ENCODE results near the gene JTB. TPM values are rescaled to one million over a fixed set of nuclear protein-coding genes. Genes with fewer than 3 reads are reported as not detected.

JTB gene
- total RNA-seq, 2 donors from 2014 or later, result 168 to 248 TPM

DNA sequence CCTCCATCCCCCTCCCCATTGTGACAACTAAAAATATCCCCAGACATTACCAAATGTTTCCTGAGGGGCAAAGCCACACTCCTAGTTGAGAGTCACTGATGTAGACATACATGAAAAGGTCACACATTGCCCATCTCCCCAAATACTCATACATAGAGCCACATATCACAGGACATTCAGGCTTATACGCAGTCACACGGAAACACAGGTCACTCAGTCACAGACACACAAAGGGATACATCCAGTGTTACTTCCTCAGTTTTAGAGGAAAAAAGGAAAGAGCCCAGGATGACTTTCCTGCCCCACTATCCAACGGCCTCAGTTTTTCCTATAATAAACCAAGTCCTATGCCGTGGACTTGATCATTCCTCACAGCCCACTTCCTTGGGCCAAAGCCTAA is 16.1 kb downstream of the JTB start:
- peak overlapping the region in 1 of 2 donors; percentile 81 for H3K4me3 ChIP-seq

GRCh38 chr1:153960206-153960605 is 17.3 kb downstream of the JTB start:
- Histone ChIP-seq H3K4me1 (peaks cover 0 to 80% of the 10 kb centered on the region in 2 donors), H3K27me3 (no peaks in the 10 kb centered on the region), H3K27ac (peak overlapping the region; percentile 94 to 97), H3K36me3 (peaks cover 16% of the 10 kb centered on the region), H3K4me3 (no peak overlapping the region), H3K9me3 (no peaks in the 10 kb centered on the region)
- DNase-seq (ENCODE audit: low spot score), result no peak
- TF ChIP-seq, protein P1, sequence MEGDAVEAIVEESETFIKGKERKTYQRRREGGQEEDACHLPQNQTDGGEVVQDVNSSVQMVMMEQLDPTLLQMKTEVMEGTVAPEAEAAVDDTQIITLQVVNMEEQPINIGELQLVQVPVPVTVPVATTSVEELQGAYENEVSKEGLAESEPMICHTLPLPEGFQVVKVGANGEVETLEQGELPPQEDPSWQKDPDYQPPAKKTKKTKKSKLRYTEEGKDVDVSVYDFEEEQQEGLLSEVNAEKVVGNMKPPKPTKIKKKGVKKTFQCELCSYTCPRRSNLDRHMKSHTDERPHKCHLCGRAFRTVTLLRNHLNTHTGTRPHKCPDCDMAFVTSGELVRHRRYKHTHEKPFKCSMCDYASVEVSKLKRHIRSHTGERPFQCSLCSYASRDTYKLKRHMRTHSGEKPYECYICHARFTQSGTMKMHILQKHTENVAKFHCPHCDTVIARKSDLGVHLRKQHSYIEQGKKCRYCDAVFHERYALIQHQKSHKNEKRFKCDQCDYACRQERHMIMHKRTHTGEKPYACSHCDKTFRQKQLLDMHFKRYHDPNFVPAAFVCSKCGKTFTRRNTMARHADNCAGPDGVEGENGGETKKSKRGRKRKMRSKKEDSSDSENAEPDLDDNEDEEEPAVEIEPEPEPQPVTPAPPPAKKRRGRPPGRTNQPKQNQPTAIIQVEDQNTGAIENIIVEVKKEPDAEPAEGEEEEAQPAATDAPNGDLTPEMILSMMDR (IDR thresholded peaks at IDR 0.05), result no peak

More for the DNA sequence above, 16.1 kb downstream of the JTB start:
- no peaks in the 10 kb centered on the region for H3K27me3 ChIP-seq
- H3K36me3 ChIP-seq, result peaks cover 16% of the 10 kb centered on the region
- H3K9me3 ChIP-seq, result no peaks in the 10 kb centered on the region
- TF ChIP-seq, protein P1 (IDR thresholded peaks at IDR 0.05), result no peak
- no peak for DNase-seq (ENCODE audit: low spot score)
- peaks cover 0 to 77% of the 10 kb centered on the region in 2 donors for H3K4me1 ChIP-seq
- H3K27ac ChIP-seq, result peak overlapping the region; percentile 97 to 98

DNA sequence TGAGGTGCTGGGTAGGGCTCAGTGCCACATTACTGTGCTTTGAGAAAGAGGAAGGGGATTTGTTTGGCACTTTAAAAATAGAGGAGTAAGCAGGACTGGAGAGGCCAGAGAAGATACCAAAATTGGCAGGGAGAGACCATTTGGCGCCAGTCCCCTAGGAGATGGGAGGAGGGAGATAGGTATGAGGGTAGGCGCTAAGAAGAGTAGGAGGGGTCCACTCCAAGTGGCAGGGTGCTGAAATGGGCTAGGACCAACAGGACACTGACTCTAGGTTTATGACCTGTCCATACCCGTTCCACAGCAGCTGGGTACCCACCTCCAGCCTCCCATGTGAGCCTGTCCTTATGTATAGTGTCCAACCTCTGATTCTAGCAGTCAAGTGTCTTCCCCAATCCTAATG is 18.0 kb downstream of the JTB start:
- peak overlapping the region; percentile 94 to 97 for H3K27ac ChIP-seq
- no peak overlapping the region for H3K4me3 ChIP-seq
- no peak for DNase-seq (ENCODE audit: low spot score)
- TF ChIP-seq, protein P1 (IDR thresholded peaks at IDR 0.05), result no peak
- H3K27me3 ChIP-seq, result no peaks in the 10 kb centered on the region
- H3K36me3 ChIP-seq, result peaks cover 21% of the 10 kb centered on the region
- no peaks in the 10 kb centered on the region for H3K9me3 ChIP-seq
- peaks cover 0 to 76% of the 10 kb centered on the region in 2 donors for H3K4me1 ChIP-seq

GRCh38 chr1:153958961-153959260 is 18.6 kb downstream of the JTB start:
- peak overlapping the region in 1 of 2 donors; percentile 88 for H3K4me3 ChIP-seq
- H3K27me3 ChIP-seq, result no peaks in the 10 kb centered on the region
- no peaks in the 10 kb centered on the region for H3K9me3 ChIP-seq
- peaks cover 0 to 71% of the 10 kb centered on the region in 2 donors for H3K4me1 ChIP-seq
- DNase-seq (ENCODE audit: low spot score), result no peak
- peaks cover 26% of the 10 kb centered on the region for H3K36me3 ChIP-seq
- peak overlapping the region; percentile 94 to 97 for H3K27ac ChIP-seq
- TF ChIP-seq, protein P1 (IDR thresholded peaks at IDR 0.05), result no peak

DNA sequence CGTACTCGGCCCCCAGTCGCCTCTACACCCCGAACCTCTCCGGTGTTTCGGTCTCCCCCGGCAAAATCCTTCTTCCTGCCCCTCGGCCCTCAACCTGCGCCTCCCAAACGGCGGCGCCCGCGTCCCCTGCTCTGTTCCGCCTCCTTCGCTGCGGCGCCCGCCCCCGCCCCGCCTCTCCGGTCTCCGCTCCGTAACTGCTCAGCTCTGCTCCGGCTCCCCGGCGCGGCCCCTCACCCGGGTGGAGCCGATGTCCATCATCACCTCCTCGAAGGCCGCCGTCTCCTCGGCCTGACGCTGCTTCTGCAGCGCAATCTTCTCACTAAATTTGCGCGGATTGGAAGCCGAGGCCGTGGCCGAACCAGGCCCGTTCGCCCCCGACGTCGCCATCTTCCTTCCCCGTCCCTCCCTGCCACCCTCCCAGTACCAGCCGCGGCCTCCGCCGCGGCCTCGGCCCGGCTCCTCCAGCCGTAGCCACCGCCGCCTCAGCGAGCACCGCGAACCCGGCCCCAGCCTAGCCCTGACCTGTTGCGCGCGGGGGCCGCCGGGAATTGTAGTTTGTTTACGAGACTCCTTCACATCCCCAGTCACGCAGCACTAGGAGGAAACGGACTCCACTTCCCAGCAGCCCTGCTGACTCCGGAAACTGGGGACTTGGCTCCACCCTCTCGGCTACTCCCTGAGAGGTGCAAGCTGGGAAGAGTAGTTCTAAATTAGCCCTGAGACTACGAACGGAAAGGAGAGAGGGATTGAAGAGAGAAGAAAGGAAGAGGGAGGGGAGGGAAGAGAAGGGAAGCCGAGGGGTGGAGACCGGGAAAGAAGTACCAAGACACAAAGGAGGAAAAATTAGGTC is 19.1 kb downstream of the JTB start, which contains the start of gene CRTC2:
Gene CRTC2 (minus strand): TSS at position 502 of the 850 bp plus-strand sequence. CDS start 115 bp downstream, at position 387.
- H3K27ac ChIP-seq, result peak within 1 kb of the TSS; percentile 94 to 97
- H3K4me3 ChIP-seq, result peak within 1 kb of the TSS; percentile 79 to 88
- H3K9me3 ChIP-seq, result no peaks in the 10 kb centered on the region
- H3K36me3 ChIP-seq, result peaks cover 32% of the 10 kb centered on the region
- peaks cover 0 to 69% of the 10 kb centered on the region in 2 donors for H3K4me1 ChIP-seq
- DNase-seq (ENCODE audit: low spot score), result peak; percentile 99
- TF ChIP-seq, protein P1 (IDR thresholded peaks at IDR 0.05), result no peak
- no peaks in the 10 kb centered on the region for H3K27me3 ChIP-seq
